ES-I3 (cell line): Measurements from ENCODE around the gene SLC5A5.
"Not testable (repeated sequence)": the region's sequence is repeated elsewhere in the genome, so short reads cannot be mapped to it uniquely, and the experiment has no call there.

Experiments
- H3K36me3 ChIP-seq: 2 replicates; pipeline ENCODE4 v1.6.1; 2013; ENCODE audit warnings: mild to moderate bottlenecking, low read length, control low read depth, moderate library complexity; ENCODE audit not compliant: insufficient read depth
- H3K4me1 ChIP-seq: 2 replicates; pipeline ENCODE4 v1.6.1; 2013; ENCODE audit warnings: mild to moderate bottlenecking, control low read depth, low read length; ENCODE audit not compliant: insufficient read depth
- H3K9ac ChIP-seq: 2 replicates; pipeline ENCODE4 v1.6.1; 2013; ENCODE audit warnings: low read depth, mild to moderate bottlenecking, low read length, moderate library complexity
- H3K9me3 ChIP-seq: 2 replicates; pipeline ENCODE4 v1.6.1; 2013; ENCODE audit warnings: mild to moderate bottlenecking, low read length, moderate library complexity; ENCODE audit not compliant: control insufficient read depth, insufficient read depth

Gene SLC5A5

GRCh38 chr19:17909003-17909732 lies 37.4 kb downstream of the SLC5A5 start:
- Histone ChIP-seq H3K9ac (no peak overlapping the region), H3K9me3 (no peaks in the 10 kb centered on the region), H3K4me1 (peaks cover 4% of the 10 kb centered on the region; the same call in 1 of the 2 replicates), H3K36me3 (no peaks in the 10 kb centered on the region)

GRCh38 chr19:17910791-17911360 lies 39.1 kb downstream of the SLC5A5 start:
- peaks cover 4% of the 10 kb centered on the region; the same call in 1 of the 2 replicates for H3K4me1 ChIP-seq
- H3K36me3 ChIP-seq: no peaks in the 10 kb centered on the region
- H3K9me3 ChIP-seq: no peaks in the 10 kb centered on the region
- no peak overlapping the region for H3K9ac ChIP-seq

GRCh38 chr19:17915940-17916593 lies 44.3 kb downstream of the SLC5A5 start:
- Histone ChIP-seq H3K36me3 (no peaks in the 10 kb centered on the region), H3K9ac (no peak overlapping the region), H3K4me1 (no peaks in the 10 kb centered on the region), H3K9me3 (no peaks in the 10 kb centered on the region; the same call in 1 of the 2 replicates)

- not testable (repeated sequence) for H3K9me3 ChIP-seq, H3K36me3 ChIP-seq, H3K9ac ChIP-seq, H3K4me1 ChIP-seq
Observed at GRCh38 chr19:17918151-17918550, 46.4 kb downstream of the SLC5A5 start.

- H3K4me1 ChIP-seq, H3K9ac ChIP-seq, H3K36me3 ChIP-seq, H3K9me3 ChIP-seq: not testable (repeated sequence)
Observed at GRCh38 chr19:17919122-17919521, 47.4 kb downstream of the SLC5A5 start.

- no peak overlapping the region for H3K9ac ChIP-seq
- no peaks in the 10 kb centered on the region; the same call in 1 of the 2 replicates for H3K9me3 ChIP-seq
- no peaks in the 10 kb centered on the region for H3K36me3 ChIP-seq
- no peaks in the 10 kb centered on the region for H3K4me1 ChIP-seq
Observed at GRCh38 chr19:17920527-17920926, 48.8 kb downstream of the SLC5A5 start.

GRCh38 chr19:17922138-17922537 lies 50.4 kb downstream of the SLC5A5 start:
- no peaks in the 10 kb centered on the region for H3K4me1 ChIP-seq
- no peaks in the 10 kb centered on the region for H3K9me3 ChIP-seq
- no peak overlapping the region for H3K9ac ChIP-seq
- no peaks in the 10 kb centered on the region for H3K36me3 ChIP-seq

- H3K9ac ChIP-seq: no peak overlapping the region
- no peaks in the 10 kb centered on the region for H3K4me1 ChIP-seq
- H3K9me3 ChIP-seq: no peaks in the 10 kb centered on the region
- no peaks in the 10 kb centered on the region for H3K36me3 ChIP-seq
Observed at GRCh38 chr19:17926044-17926443, 54.3 kb downstream of the SLC5A5 start.

- Histone ChIP-seq H3K9ac (no peak overlapping the region), H3K36me3 (no peaks in the 10 kb centered on the region), H3K9me3 (no peaks in the 10 kb centered on the region), H3K4me1 (0 out of 2 replicates have a peak, but pooled peaks cover 4% of the 10 kb centered on the region)
Observed at GRCh38 chr19:17929056-17929455, 57.3 kb downstream of the SLC5A5 start.

- Histone ChIP-seq H3K4me1 (0 out of 2 replicates have a peak, but pooled peaks cover 4% of the 10 kb centered on the region), H3K36me3 (no peaks in the 10 kb centered on the region), H3K9me3 (no peaks in the 10 kb centered on the region), H3K9ac (peak overlapping the region; percentile 74)
Observed at GRCh38 chr19:17931532-17932191, 59.9 kb downstream of the SLC5A5 start.

GRCh38 chr19:17932485-17933338 lies 61.0 kb downstream of the SLC5A5 start, which contains the start of gene CCDC124:
Gene CCDC124, plus strand, starts transcription at chr19:17933015. Its CDS starts 3,406 bp downstream, at chr19:17936421.
- H3K36me3 ChIP-seq: no peaks in the 10 kb centered on the region
- 0 out of 2 replicates have a peak, but pooled peaks cover 4% of the 10 kb centered on the region for H3K4me1 ChIP-seq
- H3K9ac ChIP-seq: peak within 1 kb of the TSS; percentile 74
- no peaks in the 10 kb centered on the region for H3K9me3 ChIP-seq

GRCh38 chr19:17933414-17934129 lies 61.8 kb downstream of the SLC5A5 start:
- Histone ChIP-seq H3K36me3 (no peaks in the 10 kb centered on the region), H3K4me1 (0 out of 2 replicates have a peak, but pooled peaks cover 4% of the 10 kb centered on the region), H3K9me3 (no peaks in the 10 kb centered on the region), H3K9ac (peak overlapping the region; percentile 74)

- H3K36me3 ChIP-seq: no peaks in the 10 kb centered on the region
- H3K9me3 ChIP-seq: no peaks in the 10 kb centered on the region
- 0 out of 2 replicates have a peak, but pooled peaks cover 4% of the 10 kb centered on the region for H3K4me1 ChIP-seq
- no peak overlapping the region for H3K9ac ChIP-seq
Observed at GRCh38 chr19:17936379-17936778, 64.6 kb downstream of the SLC5A5 start.
